ENCODE data around the gene PYDC1. TPM values are rescaled to one million over a fixed set of nuclear protein-coding genes. Genes with fewer than 3 reads are reported as not detected.
"Not testable (repeated sequence)": the region's sequence is repeated elsewhere in the genome, so short reads cannot be mapped to it uniquely, and the experiment has no call there.

PYDC1 gene
- total RNA-seq, 1 donor from 2014 or later: not detected

DNA sequence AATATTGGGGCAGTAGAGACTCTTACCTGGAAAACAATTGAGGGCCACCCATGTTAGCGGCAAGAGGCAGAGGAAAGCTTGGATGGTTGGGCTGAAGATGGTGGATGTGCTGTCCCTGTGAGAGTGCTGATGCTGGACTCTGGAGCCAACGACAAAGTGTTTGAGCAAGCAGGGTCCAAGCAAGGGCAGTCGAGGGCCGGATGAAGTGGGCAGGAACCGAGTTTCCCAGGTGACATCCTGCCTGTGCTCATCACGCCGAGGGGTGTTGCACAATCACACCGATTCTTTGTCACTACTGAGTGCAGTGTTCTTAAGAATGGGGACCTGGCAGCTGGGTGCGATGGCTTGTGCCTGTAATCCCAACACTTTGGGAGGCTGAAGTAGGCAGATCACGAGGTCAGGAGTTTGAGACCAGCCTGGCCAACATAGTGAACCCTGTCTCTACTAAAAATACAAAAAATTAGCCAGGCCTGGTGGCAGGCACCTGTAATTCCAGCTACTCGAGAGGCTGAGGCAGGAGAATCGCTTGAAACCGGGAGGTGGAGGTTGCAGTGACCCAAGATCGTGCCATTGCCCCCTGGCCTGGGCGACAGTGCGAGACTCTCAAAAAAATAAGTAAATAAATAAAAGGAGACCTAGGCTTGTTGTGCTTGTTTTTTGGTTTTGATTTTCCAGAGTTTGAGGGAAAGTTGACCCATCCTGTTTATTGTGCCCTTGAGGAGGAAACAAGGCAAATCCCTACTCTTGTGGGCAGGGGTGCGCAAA lies 20.4 kb downstream of the PYDC1 start:
- H3K4me3 Mint-ChIP-seq (ENCODE audit: low read depth): no peak overlapping the region

DNA sequence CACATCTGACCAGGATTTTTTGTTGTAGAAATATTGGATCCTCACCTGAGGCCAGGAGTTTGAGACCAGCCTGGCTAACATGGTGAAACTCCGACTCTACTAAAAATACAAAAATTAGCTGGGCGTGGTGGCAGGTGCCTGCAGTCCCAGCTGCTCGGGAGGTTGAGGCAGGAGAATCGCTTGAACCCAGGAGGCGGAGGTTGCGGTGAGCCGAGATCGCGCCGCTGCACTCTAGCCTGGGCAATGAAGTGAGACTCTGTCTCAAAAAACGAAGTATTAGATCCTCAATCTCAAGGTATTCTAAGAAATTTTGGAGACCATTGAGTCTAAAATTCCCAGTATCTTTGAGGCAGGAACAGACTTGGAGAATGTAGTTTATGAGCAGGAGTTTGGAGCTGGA lies 21.1 kb downstream of the PYDC1 start:
- peaks cover 36% of the 10 kb centered on the region for H3K36me3 Mint-ChIP-seq (ENCODE audit: insufficient read depth)
- H3K4me3 Mint-ChIP-seq (ENCODE audit: low read depth); H3K9me3 Mint-ChIP-seq (ENCODE audit: low read depth); H3K27ac Mint-ChIP-seq; DNase-seq (ENCODE audit: low spot score, unreplicated experiment); H3K4me1 Mint-ChIP-seq (ENCODE audit: low read depth); H3K27me3 Mint-ChIP-seq: not testable (repeated sequence)

More for the DNA sequence above, 20.4 kb downstream of the PYDC1 start:
- TF ChIP-seq, protein P1, sequence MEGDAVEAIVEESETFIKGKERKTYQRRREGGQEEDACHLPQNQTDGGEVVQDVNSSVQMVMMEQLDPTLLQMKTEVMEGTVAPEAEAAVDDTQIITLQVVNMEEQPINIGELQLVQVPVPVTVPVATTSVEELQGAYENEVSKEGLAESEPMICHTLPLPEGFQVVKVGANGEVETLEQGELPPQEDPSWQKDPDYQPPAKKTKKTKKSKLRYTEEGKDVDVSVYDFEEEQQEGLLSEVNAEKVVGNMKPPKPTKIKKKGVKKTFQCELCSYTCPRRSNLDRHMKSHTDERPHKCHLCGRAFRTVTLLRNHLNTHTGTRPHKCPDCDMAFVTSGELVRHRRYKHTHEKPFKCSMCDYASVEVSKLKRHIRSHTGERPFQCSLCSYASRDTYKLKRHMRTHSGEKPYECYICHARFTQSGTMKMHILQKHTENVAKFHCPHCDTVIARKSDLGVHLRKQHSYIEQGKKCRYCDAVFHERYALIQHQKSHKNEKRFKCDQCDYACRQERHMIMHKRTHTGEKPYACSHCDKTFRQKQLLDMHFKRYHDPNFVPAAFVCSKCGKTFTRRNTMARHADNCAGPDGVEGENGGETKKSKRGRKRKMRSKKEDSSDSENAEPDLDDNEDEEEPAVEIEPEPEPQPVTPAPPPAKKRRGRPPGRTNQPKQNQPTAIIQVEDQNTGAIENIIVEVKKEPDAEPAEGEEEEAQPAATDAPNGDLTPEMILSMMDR (IDR thresholded peaks at IDR 0.05; ENCODE audit: unreplicated experiment): no peak
- Mint-ChIP-seq H3K27me3 (peaks cover 4% of the 10 kb centered on the region), H3K4me1 (ENCODE audit: low read depth) (peaks cover under 1% of the 10 kb centered on the region), H3K9me3 (ENCODE audit: low read depth) (no peaks in the 10 kb centered on the region), H3K36me3 (ENCODE audit: insufficient read depth) (peaks cover 31% of the 10 kb centered on the region), H3K27ac (no peak overlapping the region)
- DNase-seq (ENCODE audit: low spot score, unreplicated experiment): no peak

DNA sequence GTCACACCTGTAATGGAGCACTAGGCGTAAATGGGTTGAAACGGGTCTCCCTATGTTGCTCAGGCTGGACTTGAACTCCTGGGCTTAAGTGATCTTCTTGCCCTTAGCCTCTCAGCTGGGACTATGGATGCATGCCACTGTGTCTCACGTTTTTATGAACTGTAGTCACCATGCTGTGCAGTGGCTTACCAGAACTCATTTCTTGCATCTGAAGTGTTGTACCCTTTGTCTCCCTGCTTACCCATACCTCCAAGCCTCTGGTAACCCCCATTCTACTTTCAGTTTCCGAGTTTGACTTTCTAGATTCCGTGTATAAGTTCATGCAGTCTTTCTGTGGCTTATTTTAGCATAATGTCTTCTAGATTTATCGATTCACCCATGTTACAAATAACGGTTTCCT lies 22.0 kb downstream of the PYDC1 start:
- Mint-ChIP-seq H3K4me3 (ENCODE audit: low read depth) (no peak overlapping the region), H3K9me3 (ENCODE audit: low read depth) (no peaks in the 10 kb centered on the region)

DNA sequence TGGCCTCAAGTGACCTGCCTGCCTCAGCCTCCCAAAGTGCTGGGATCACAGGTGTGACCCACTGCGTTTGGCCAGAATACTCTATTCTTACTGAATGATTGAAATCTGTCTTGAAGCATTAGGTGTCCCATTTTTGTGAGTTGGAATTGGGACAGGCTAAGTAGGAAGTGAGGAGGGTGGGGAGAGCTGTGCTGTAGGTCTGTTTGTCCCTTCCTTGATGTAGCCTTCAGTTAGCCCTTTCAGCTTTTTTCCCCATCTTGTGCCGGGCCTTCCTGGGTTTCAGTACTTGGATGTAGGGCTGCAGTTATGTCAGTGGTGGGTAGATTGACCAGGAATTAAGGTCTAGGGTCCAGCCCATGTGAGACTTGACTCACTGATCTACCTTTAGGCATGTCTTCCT lies 23.1 kb downstream of the PYDC1 start:
- H3K36me3 Mint-ChIP-seq (ENCODE audit: insufficient read depth): peaks cover 50% of the 10 kb centered on the region
- H3K4me3 Mint-ChIP-seq (ENCODE audit: low read depth): no peak overlapping the region
- H3K27me3 Mint-ChIP-seq: no peaks in the 10 kb centered on the region
- TF ChIP-seq, protein P1 (IDR thresholded peaks at IDR 0.05; ENCODE audit: unreplicated experiment): no peak
- H3K27ac Mint-ChIP-seq: no peak overlapping the region
- DNase-seq (ENCODE audit: low spot score, unreplicated experiment): no peak
- no peaks in the 10 kb centered on the region for H3K9me3 Mint-ChIP-seq (ENCODE audit: low read depth)
- H3K4me1 Mint-ChIP-seq (ENCODE audit: low read depth): no peaks in the 10 kb centered on the region

More for the DNA sequence above, 22.0 kb downstream of the PYDC1 start:
- no peak overlapping the region for H3K27ac Mint-ChIP-seq
- H3K4me1 Mint-ChIP-seq (ENCODE audit: low read depth): no peaks in the 10 kb centered on the region
- no peak for DNase-seq (ENCODE audit: low spot score, unreplicated experiment)
- TF ChIP-seq, protein P1 (IDR thresholded peaks at IDR 0.05; ENCODE audit: unreplicated experiment): no peak
- H3K27me3 Mint-ChIP-seq: no peaks in the 10 kb centered on the region
- peaks cover 44% of the 10 kb centered on the region for H3K36me3 Mint-ChIP-seq (ENCODE audit: insufficient read depth)

DNA sequence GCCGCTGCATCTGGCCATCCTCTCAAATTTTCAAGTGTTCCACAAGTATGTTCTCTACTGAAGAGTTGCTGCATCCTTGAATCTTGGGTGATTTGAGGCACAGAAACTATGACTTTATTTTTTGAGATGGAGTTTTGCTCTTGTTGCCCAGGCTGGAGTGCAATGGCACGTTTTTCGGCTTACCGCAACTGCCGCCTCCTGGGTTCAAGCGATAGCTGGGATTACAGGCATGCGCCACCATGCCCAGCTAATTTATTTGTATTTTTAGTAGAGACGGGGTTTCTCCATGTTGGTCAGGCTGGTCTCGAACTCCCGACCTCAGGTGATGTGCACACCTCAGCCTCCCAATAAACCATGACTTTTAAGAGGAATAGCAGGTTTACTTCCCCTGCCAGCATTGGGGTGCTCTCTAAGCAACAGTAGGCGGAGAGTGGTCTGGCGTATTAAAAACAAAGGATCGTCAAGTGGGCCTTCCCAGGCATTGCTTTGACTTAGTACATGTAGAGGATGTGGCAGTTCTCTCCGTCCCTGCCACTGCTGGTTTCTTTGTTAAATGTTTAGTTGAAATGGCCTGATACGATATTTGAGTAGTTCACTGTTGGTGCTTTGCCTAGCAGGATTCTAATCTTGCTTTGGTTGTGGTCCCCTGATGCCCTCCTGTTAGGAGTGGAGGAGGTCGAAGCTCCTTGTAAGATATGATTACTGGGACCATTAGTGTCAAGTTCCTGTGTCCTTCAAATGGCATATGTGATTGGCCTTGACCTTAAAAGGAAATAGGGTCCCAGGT lies 23.9 kb downstream of the PYDC1 start:
- peaks cover 56% of the 10 kb centered on the region for H3K36me3 Mint-ChIP-seq (ENCODE audit: insufficient read depth)
- no peaks in the 10 kb centered on the region for H3K9me3 Mint-ChIP-seq (ENCODE audit: low read depth)
- H3K27me3 Mint-ChIP-seq: no peaks in the 10 kb centered on the region
- no peaks in the 10 kb centered on the region for H3K4me1 Mint-ChIP-seq (ENCODE audit: low read depth)
- no peak for DNase-seq (ENCODE audit: low spot score, unreplicated experiment)
- TF ChIP-seq, protein P1 (IDR thresholded peaks at IDR 0.05; ENCODE audit: unreplicated experiment): no peak
- no peak overlapping the region for H3K4me3 Mint-ChIP-seq (ENCODE audit: low read depth)
- peak overlapping the region; percentile 29 for H3K27ac Mint-ChIP-seq
